DMS114 treated with DMSO at 0.1 percent for 48 hours (cell line): ENCODE data around the gene CSTF1.
A peak's percentile ranks its signal among the peaks of the same experiment; 100 is the strongest.
"Not testable (repeated sequence)": the region's sequence is repeated elsewhere in the genome, so short reads cannot be mapped to it uniquely, and the experiment has no call there.

Experiments used
- DNase-seq: peaks from one replicate; lab custom pipeline; 2025; ENCODE audit not compliant: unreplicated experiment; lab: John Stamatoyannopoulos, UW

Gene CSTF1

GRCh38 chr20:56368351-56369134 lies 23.9 kb upstream of the CSTF1 start:
- DNase-seq, result no peak

GRCh38 chr20:56369179-56369578 lies 23.3 kb upstream of the CSTF1 start:
- no peak for DNase-seq

GRCh38 chr20:56371977-56372376 lies 20.5 kb upstream of the CSTF1 start:
- DNase-seq, result no peak

- no peak for DNase-seq
Measured at GRCh38 chr20:56372850-56373249, 19.6 kb upstream of the CSTF1 start.

- no peak for DNase-seq
Measured at GRCh38 chr20:56373942-56374341, 18.5 kb upstream of the CSTF1 start.

- no peak for DNase-seq
Measured at GRCh38 chr20:56376331-56376730, 16.1 kb upstream of the CSTF1 start.

GRCh38 chr20:56378386-56378785 lies 14.1 kb upstream of the CSTF1 start:
- no peak for DNase-seq

GRCh38 chr20:56380375-56380774 lies 12.1 kb upstream of the CSTF1 start:
- no peak for DNase-seq

- DNase-seq, result no peak
Measured at GRCh38 chr20:56381501-56381900, 10.9 kb upstream of the CSTF1 start.

GRCh38 chr20:56382696-56383095 lies 9.7 kb upstream of the CSTF1 start:
- DNase-seq, result no peak

GRCh38 chr20:56383334-56383733 lies 9.1 kb upstream of the CSTF1 start:
- no peak for DNase-seq

- no peak for DNase-seq
Measured at GRCh38 chr20:56385130-56385529, 7.3 kb upstream of the CSTF1 start.

- no peak for DNase-seq
Measured at GRCh38 chr20:56386219-56386618, 6.2 kb upstream of the CSTF1 start.

GRCh38 chr20:56388882-56389281 lies 3.6 kb upstream of the CSTF1 start:
- DNase-seq, result no peak

- no peak for DNase-seq
Measured at GRCh38 chr20:56389807-56390206, 2.6 kb upstream of the CSTF1 start.

- DNase-seq, result not testable (repeated sequence)
Measured at GRCh38 chr20:56390396-56390795, 2.0 kb upstream of the CSTF1 start.

GRCh38 chr20:56391037-56391436 lies 1.4 kb upstream of the CSTF1 start:
- DNase-seq, result no peak

GRCh38 chr20:56391596-56392131 lies 781 bp upstream of the CSTF1 start:
- DNase-seq, result no peak

- DNase-seq, result no peak
Measured at GRCh38 chr20:56392881-56393482, 537 bp downstream of the CSTF1 start.

GRCh38 chr20:56393653-56394052 lies 1.2 kb downstream of the CSTF1 start:
- no peak for DNase-seq

- DNase-seq, result no peak
Measured at GRCh38 chr20:56395166-56395565, 2.7 kb downstream of the CSTF1 start.

- DNase-seq, result peak; percentile 32
Measured at GRCh38 chr20:56400001-56400640, 7.7 kb downstream of the CSTF1 start.
